RWPE2 (cell line): ENCODE measurements around the gene LAMP2.

ENCODE experiments used
- ATAC-seq: fragments of 200-7000 bp; cut with Tn5 transposase; 3 replicates; pipeline ENCODE4 v1.9.1; 2021; ENCODE audit warnings: low read depth
- DNase-seq: peaks from one replicate; pipeline ENCODE4 v3.0.0-alpha.2; 2020; ENCODE audit warnings: low spot score
- H3K27ac ChIP-seq: fragments of 450-650 bp; 2 replicates; pipeline ENCODE4 v1.5.1; 2017; ENCODE audit warnings: mild to moderate bottlenecking; ENCODE audit not compliant: poor library complexity, severe bottlenecking
- H3K27me3 ChIP-seq: fragments of 250-450 bp; sonication (Bioruptor Pico); 2 replicates; pipeline ENCODE4 v1.5.1; 2021; ENCODE audit warnings: mild to moderate bottlenecking, moderate library complexity; ENCODE audit not compliant: insufficient read depth, poor library complexity, severe bottlenecking
- H3K36me3 ChIP-seq: fragments of 250-450 bp; sonication (Bioruptor Pico); 2 replicates; pipeline ENCODE4 v1.5.1; 2020; ENCODE audit warnings: low read depth, mild to moderate bottlenecking, moderate library complexity
- H3K4me1 ChIP-seq: fragments of 250-450 bp; sonication (Bioruptor Pico); 2 replicates; pipeline ENCODE4 v1.5.1; 2021; ENCODE audit warnings: mild to moderate bottlenecking, moderate library complexity; ENCODE audit not compliant: insufficient read depth, poor library complexity, severe bottlenecking
- H3K4me3 ChIP-seq: fragments of 250-450 bp; sonication (Bioruptor Pico); 2 replicates; pipeline ENCODE4 v1.5.1; 2021; ENCODE audit warnings: mild to moderate bottlenecking, moderate library complexity; ENCODE audit not compliant: severe bottlenecking
- H3K9me3 ChIP-seq: fragments of 250-450 bp; sonication (Bioruptor Pico); 2 replicates; pipeline ENCODE4 v1.5.1; 2021; ENCODE audit warnings: mild to moderate bottlenecking, moderate library complexity; ENCODE audit not compliant: severe bottlenecking
- CTCF ChIP-seq: fragments of 450-650 bp; IDR thresholded peaks from one replicate; pipeline ENCODE4 v1.5.1; 2017; ENCODE audit warnings: mild to moderate bottlenecking, moderate library complexity; ENCODE audit not compliant: poor library complexity, severe bottlenecking

Gene LAMP2

GRCh38 chrX:120450163-120450562 lies 18.9 kb downstream of the LAMP2 start:
- Histone ChIP-seq H3K27ac (no peak overlapping the region), H3K4me1 (peaks cover 3% of the 10 kb centered on the region), H3K4me3 (no peak overlapping the region), H3K9me3 (no peaks in the 10 kb centered on the region), H3K36me3 (peaks cover 60% of the 10 kb centered on the region), H3K27me3 (no peaks in the 10 kb centered on the region)
- peak; percentile 35 for TF ChIP-seq CTCF
- ATAC-seq (no peak), DNase-seq (no peak)

GRCh38 chrX:120446498-120446897 lies 22.6 kb downstream of the LAMP2 start:
- Histone ChIP-seq H3K27ac (no peak overlapping the region), H3K9me3 (no peaks in the 10 kb centered on the region), H3K36me3 (peaks cover 52% of the 10 kb centered on the region), H3K4me3 (no peak overlapping the region), H3K4me1 (no peaks in the 10 kb centered on the region), H3K27me3 (no peaks in the 10 kb centered on the region)
- TF ChIP-seq CTCF: no peak
- DNase-seq (no peak), ATAC-seq (no peak)

GRCh38 chrX:120439921-120440320 lies 29.2 kb downstream of the LAMP2 start:
- no peaks in the 10 kb centered on the region for H3K27me3 ChIP-seq
- TF ChIP-seq CTCF: no peak
- ATAC-seq: no peak

GRCh38 chrX:120429776-120430540 lies 39.1 kb downstream of the LAMP2 start:
- no peak for TF ChIP-seq CTCF
- Histone ChIP-seq H3K9me3 (no peaks in the 10 kb centered on the region), H3K4me3 (no peak overlapping the region), H3K36me3 (peaks cover 6% of the 10 kb centered on the region; the same call in 1 of the 2 replicates), H3K27me3 (no peaks in the 10 kb centered on the region), H3K27ac (no peak overlapping the region), H3K4me1 (peaks cover 17% of the 10 kb centered on the region)
- no peak for DNase-seq
- ATAC-seq: 0 out of 3 replicates have a peak, but pooled peaks have one; percentile 12

More at GRCh38 chrX:120439921-120440320, 29.2 kb downstream of the LAMP2 start:
- no peaks in the 10 kb centered on the region for H3K9me3 ChIP-seq
- no peak for DNase-seq
- no peaks in the 10 kb centered on the region for H3K4me1 ChIP-seq
- peaks cover 31% of the 10 kb centered on the region for H3K36me3 ChIP-seq
- no peak overlapping the region for H3K4me3 ChIP-seq
- H3K27ac ChIP-seq: no peak overlapping the region

- no peak overlapping the region for H3K4me3 ChIP-seq
- DNase-seq (no peak), ATAC-seq (peak; percentile 45; the same call in 1 of the 3 replicates)
- peaks cover 17% of the 10 kb centered on the region for H3K4me1 ChIP-seq
- H3K36me3 ChIP-seq: no peaks in the 10 kb centered on the region
- no peak for TF ChIP-seq CTCF
- H3K27me3 ChIP-seq: no peaks in the 10 kb centered on the region
- no peaks in the 10 kb centered on the region for H3K9me3 ChIP-seq
- H3K27ac ChIP-seq: peak overlapping the region; percentile 30
Measured at GRCh38 chrX:120428309-120428708, 40.8 kb downstream of the LAMP2 start.
